Heart left ventricle (tissue), 16 donors: ENCODE measurements around the gene SEMG2. TPM values are rescaled to one million over a fixed set of nuclear protein-coding genes. Genes with fewer than 3 reads are reported as not detected.

Experiments used
- ATAC-seq, 4 donors: fragments of 200-7000 bp; cut with Tn5 transposase; one replicate each; pipeline ENCODE4 v1.9.1; 2020 to 2022; ENCODE audit warnings: moderate library complexity in 4 of 4, mild to moderate bottlenecking in 3 of 4, moderate number of reproducible peaks in 1 of 4
- DNase-seq, 5 donors: peaks; one replicate each; pipeline ENCODE4 v3.0.0-alpha.2; 2020
- H3K27ac ChIP-seq, 12 donors: fragments of 200-600 bp; sonication (generic) in 4 of 12; one replicate each; pipeline versions ENCODE4 v1.5.0 to v1.8.0; 2016 to 2022; ENCODE audit warnings: mild to moderate bottlenecking in 2 of 12
- H3K27me3 ChIP-seq, 9 donors: fragments of 200-600 bp; sonication (generic) in 2 of 9; one replicate each; pipeline versions ENCODE4 v1.5.1 to v1.8.0; 2016 to 2022; ENCODE audit warnings: mild to moderate bottlenecking in 3 of 9
- H3K36me3 ChIP-seq, 9 donors: fragments of 200-600 bp; sonication (generic) in 2 of 9; one replicate each; pipeline versions ENCODE4 v1.5.0 to v1.8.0; 2018 to 2022; ENCODE audit warnings: mild to moderate bottlenecking in 2 of 9
- H3K4me1 ChIP-seq, 12 donors: fragments of 200-600 bp; sonication (generic) in 4 of 12; one replicate each; pipeline versions ENCODE4 v1.5.0 to v1.8.0; 2016 to 2022; ENCODE audit warnings: mild to moderate bottlenecking in 3 of 12
- H3K4me3 ChIP-seq, 12 donors: fragments of 200-600 bp; sonication (generic) in 4 of 12; one replicate each; pipeline versions ENCODE4 v1.5.0 to v1.8.0; 2017 to 2022; ENCODE audit warnings: mild to moderate bottlenecking in 9 of 12, moderate library complexity in 4 of 12
- H3K9me3 ChIP-seq, 12 donors: fragments of 200-600 bp; sonication (generic) in 4 of 12; one replicate each; pipeline versions ENCODE4 v1.5.0 to v1.8.0; 2016 to 2022; ENCODE audit warnings: mild to moderate bottlenecking in 1 of 12
- POLR2A ChIP-seq, 2 donors: fragments of 450-650 bp; IDR thresholded peaks; one replicate each; pipeline ENCODE4 v1.6.1; 2017; ENCODE audit warnings: antibody characterized with exemption in 2 of 2, mild to moderate bottlenecking in 2 of 2, moderate library complexity in 2 of 2
- WGBS, 4 donors: extraction: QIAGEN DNeasy Blood & Tissue Kit in 2 of 4; methylation state at CpG; one replicate each; pipeline versions ENCODE4 v1.1.5 to v1.1.7; 2013 to 2018; 5-methylcytosine and 5-hydroxymethylcytosine counted together
- intact Hi-C, 10 donors: fragments of 100-400 bp; cut with DNase I; formaldehyde crosslinking; loops; one replicate each; pipeline versions ENCODE4 v1.11.1 to v1.14.2; 2022
- polyA plus RNA-seq, 2 donors: library from polyadenylated mRNA; stranded (reverse); fragments of 200-250 nt; gene quantifications; one replicate each; pipeline ENCODE4 v1.2.3, GENCODE V29; 2013
- total RNA-seq, 9 donors: library from RNA; depleted of rRNA in 2 of 9; stranded (reverse); fragments of >200 nt in 2 of 9; fragmentation: NEBNext Ultra II Directional in 3 of 9; extraction: Animal tissue kit (Norgen Biotek cat#: 25700) in 3 of 9; gene quantifications; one replicate each; pipeline versions ENCODE4 v1.1.0 to v1.2.4, GENCODE V29; 2016 to 2023
- TF ChIP-seq, protein P1 (sequence below), 12 donors: fragments of 200-600 bp; sonication (generic) in 4 of 12; IDR thresholded peaks; one replicate each; pipeline versions ENCODE4 v1.5.0 to v1.8.0; 2018 to 2022; ENCODE audit warnings: antibody characterized with exemption in 12 of 12, mild to moderate bottlenecking in 5 of 12
- donor health status: ischemic (EF 13 %, LVEDD 7.1; RV severe dilation, severe dysfunction).
- donor health status: healthy with polysubstance abuse.
- donor health status: DM: no; HTN: yes; CAD: no.
- donor health status: DM: no; HTN: no; CAD: no.
- donor health status: ischemic (EF 25% LVEDD 6.9; RV normal size, moderate dysfunction).
- donor health status: ischemic (EF 25% LVEDD 5.7; RV mildly dilated, moderate dysfunction).
- donor health status: healthy.
- donor health status: DM: yes; HTN: yes; CAD: no.
- donor health status: ischemic (EF 35%, LVEDD 5.7; RV mildly dilated, moderate dysfunction).
- donor health status: nonischemic (EF 11% LVEDD 7.7; RV severe dilation, severe dysfunction).
- donor health status: DM: yes; HTN: yes; CAD: no.
- donor health status: PGD.
- donor health status: ischemic (EF 29% LVEDD 5.4; RV normal size, mild dysfunction).
- donor health status: nonischemic (EF 23%, LVEDD 6.1; RV moderate dilation, normal function).

Gene SEMG2
- total and polyA plus RNA-seq, 11 donors: not detected

DNA sequence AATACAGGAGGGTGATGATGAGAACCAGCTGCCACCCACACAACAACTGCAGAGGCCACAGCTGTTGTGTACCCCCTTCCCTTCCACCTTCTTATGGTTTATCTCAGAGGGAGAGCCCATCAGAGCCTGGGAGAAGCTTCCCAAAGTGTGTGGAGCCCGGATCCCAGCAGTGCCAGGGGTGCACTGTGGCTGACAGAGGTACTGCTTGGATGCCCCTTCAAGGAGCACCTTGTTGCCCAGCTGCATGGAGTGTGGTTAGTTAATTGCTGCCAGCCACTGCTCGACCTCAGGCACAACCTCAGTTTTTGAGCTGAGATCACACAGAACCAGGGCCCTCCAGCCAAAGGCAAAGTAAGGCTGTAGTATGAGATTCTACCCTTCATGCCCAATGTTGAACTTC is 33.5 kb upstream of the SEMG2 start:
- Histone ChIP-seq H3K36me3 (no peaks in the 10 kb centered on the region), H3K27me3 (peaks cover 0 to 10% (median 0%) of the 10 kb centered on the region in 9 donors), H3K4me3 (no peak overlapping the region), H3K4me1 (no peaks in the 10 kb centered on the region), H3K9me3 (no peaks in the 10 kb centered on the region), H3K27ac (no peak overlapping the region)
- WGBS, 4 donors: 29 to 49% (median 42%) methylated on average over 2 of the region's 2 CpGs
- intact Hi-C loops: no loop called here
- TF ChIP-seq POLR2A (IDR thresholded peaks at IDR 0.05): no peak
- TF ChIP-seq, protein P1, sequence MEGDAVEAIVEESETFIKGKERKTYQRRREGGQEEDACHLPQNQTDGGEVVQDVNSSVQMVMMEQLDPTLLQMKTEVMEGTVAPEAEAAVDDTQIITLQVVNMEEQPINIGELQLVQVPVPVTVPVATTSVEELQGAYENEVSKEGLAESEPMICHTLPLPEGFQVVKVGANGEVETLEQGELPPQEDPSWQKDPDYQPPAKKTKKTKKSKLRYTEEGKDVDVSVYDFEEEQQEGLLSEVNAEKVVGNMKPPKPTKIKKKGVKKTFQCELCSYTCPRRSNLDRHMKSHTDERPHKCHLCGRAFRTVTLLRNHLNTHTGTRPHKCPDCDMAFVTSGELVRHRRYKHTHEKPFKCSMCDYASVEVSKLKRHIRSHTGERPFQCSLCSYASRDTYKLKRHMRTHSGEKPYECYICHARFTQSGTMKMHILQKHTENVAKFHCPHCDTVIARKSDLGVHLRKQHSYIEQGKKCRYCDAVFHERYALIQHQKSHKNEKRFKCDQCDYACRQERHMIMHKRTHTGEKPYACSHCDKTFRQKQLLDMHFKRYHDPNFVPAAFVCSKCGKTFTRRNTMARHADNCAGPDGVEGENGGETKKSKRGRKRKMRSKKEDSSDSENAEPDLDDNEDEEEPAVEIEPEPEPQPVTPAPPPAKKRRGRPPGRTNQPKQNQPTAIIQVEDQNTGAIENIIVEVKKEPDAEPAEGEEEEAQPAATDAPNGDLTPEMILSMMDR (IDR thresholded peaks at IDR 0.05): no peak
- no peak for DNase-seq
- no peak for ATAC-seq

DNA sequence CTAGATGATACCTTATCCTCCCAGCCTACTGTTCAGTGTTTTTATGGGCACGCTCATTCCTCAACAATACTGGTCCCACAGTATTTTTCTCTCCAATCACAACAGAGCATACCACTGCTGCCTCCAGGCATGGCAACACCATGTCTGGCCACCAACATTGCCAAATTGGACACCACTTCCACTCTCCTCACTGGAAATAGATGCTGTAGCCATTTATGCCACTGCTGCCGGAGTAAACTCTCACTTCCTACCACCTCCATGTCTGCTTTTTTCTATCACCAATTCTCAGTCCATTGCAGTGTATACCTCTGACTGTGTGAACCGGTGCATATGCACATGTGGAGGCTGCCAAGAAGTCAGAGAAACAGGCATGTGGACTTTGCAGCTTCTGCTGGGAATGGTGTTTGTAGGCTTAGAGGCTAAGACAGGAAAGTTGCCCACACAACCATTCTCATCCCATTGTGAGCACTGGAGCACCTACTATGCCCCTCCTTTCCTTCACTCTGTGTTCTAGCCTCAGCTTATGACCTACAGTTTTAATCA is 32.0 kb upstream of the SEMG2 start:
- DNase-seq: no peak
- no peak for ATAC-seq
- Histone ChIP-seq H3K4me1 (no peaks in the 10 kb centered on the region), H3K27me3 (peaks cover 0 to 10% (median 0%) of the 10 kb centered on the region in 9 donors), H3K4me3 (no peak overlapping the region), H3K27ac (no peak overlapping the region), H3K36me3 (no peaks in the 10 kb centered on the region), H3K9me3 (no peaks in the 10 kb centered on the region)
- intact Hi-C loops: no loop called here
- TF ChIP-seq, protein P1 (IDR thresholded peaks at IDR 0.05): no peak
- TF ChIP-seq POLR2A (IDR thresholded peaks at IDR 0.05): no peak
- 81 to 90% (median 88%) methylated on average over 3 of the region's 3 CpGs for WGBS, 4 donors

DNA sequence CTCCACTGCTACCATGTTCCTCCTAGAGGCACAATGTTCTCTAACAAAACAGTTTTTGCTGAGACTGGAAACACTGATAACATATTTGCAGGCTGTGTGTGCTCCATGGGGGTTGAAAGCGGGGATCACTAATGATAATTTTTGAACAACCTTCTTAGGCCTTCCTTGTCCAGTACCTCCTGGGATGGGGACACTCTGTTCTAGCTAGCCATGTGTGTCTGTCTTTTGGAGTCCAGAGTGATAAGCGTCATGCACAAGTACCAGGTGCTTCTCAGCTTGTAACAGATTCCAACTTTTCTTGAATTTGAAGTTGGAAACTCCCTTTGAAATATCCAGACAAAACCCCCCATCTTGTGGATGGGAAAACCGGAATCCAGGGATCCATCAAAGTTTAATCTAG is 31.3 kb upstream of the SEMG2 start:
- Histone ChIP-seq H3K27ac (no peak overlapping the region), H3K27me3 (peaks cover 0 to 10% (median 0%) of the 10 kb centered on the region in 9 donors), H3K9me3 (no peaks in the 10 kb centered on the region), H3K36me3 (no peaks in the 10 kb centered on the region), H3K4me3 (no peak overlapping the region), H3K4me1 (no peaks in the 10 kb centered on the region)
- no peak for TF ChIP-seq POLR2A (IDR thresholded peaks at IDR 0.05)
- TF ChIP-seq, protein P1 (IDR thresholded peaks at IDR 0.05): no peak
- ATAC-seq: no peak
- no peak for DNase-seq
- 74 to 79% (median 75%) methylated on average over 3 of the region's 3 CpGs for WGBS, 4 donors
- intact Hi-C loops: loop anchor here in 1 of 10 donors (10.0 kb wide), 1 partner anchor 65 kb away; the partner anchor contains the start of gene SLPI

DNA sequence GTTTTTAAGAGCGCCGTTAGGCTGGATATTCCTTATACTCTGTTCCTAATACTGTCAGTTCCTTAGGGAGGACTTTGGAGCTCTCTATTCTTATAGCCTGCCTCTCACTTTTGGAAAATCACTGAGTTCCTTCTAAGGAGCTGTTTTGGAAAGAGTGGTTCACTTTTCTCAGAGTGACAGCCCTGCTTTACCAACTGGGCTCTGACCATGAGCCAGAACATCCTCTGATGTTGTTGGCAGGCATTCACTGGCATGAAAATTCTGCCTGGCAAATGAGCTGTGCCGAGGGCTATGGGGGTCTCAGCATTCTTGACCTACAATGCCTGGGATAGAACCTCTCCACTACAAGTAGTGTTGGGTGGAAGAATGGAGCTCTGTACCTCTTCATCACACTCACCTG is 29.2 kb upstream of the SEMG2 start:
- Histone ChIP-seq H3K9me3 (peaks cover 0 to 4% (median 0%) of the 10 kb centered on the region in 12 donors), H3K4me3 (no peak overlapping the region), H3K36me3 (no peaks in the 10 kb centered on the region), H3K27ac (no peak overlapping the region), H3K4me1 (no peaks in the 10 kb centered on the region), H3K27me3 (peaks cover 0 to 10% (median 0%) of the 10 kb centered on the region in 9 donors)
- no peak for ATAC-seq
- TF ChIP-seq, protein P1 (IDR thresholded peaks at IDR 0.05): no peak
- no peak for TF ChIP-seq POLR2A (IDR thresholded peaks at IDR 0.05)
- DNase-seq: no peak
- WGBS, 4 donors: 82 to 91% (median 89%) methylated on average over 3 of the region's 3 CpGs
- intact Hi-C loops: loop anchor here in 1 of 10 donors (10.0 kb wide), 1 partner anchor 63 kb away; the partner anchor contains the start of gene SLPI
